HPDE6-E6E7 (cell line): Measurements from ENCODE around the gene IP6K1.
"Not testable (repeated sequence)": the region's sequence is repeated elsewhere in the genome, so short reads cannot be mapped to it uniquely, and the experiment has no call there.

ENCODE experiments used
- DNase-seq: peaks from one replicate; pipeline ENCODE4 v3.0.0; 2011; ENCODE audit warnings: missing footprints; ENCODE audit errors: extremely low spot score

The IP6K1 gene

GRCh38 chr3:49769286-49769915, 16.9 kb downstream of the IP6K1 start:
- DNase-seq, result no peak

GRCh38 chr3:49763981-49764380, 22.4 kb downstream of the IP6K1 start:
- DNase-seq, result no peak

DNA sequence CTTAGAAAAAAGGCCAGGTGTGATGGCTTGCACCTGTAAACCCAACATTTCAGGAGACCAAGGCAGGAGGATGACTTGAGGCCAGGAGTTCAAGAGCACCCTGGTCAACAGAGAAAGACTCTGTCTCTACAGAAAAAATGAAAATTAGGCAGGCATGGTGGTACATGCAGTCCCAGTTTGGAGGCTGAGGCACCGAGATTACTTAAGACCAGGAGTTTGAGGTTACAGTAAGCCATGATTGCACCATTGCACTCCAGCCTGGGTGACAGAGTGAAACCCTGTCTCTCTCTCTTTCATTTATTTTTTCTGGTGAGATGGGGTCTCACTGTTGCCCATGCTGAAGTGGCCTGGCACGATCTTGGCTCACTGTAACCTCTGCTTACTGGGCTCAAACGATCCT, 24.7 kb downstream of the IP6K1 start:
- DNase-seq, result no peak

DNA sequence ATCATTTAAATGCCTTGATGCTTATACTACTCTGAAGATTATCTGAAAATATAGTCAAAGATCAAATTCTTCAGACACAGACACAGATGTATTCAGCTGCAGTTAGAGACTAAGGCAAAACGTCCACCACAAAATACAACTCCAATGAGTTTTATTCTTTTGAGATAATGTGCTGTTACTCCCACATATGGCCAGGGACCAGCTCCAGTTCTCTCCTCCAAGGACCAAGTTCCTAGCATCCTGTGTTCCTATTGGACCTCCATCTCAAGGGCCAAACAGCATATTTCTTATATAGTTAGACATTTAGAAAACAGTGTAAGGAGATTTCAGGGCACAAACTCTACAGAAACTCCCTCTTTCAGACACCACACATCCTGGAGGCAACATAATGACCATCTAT, 27.1 kb downstream of the IP6K1 start:
- no peak for DNase-seq

DNA sequence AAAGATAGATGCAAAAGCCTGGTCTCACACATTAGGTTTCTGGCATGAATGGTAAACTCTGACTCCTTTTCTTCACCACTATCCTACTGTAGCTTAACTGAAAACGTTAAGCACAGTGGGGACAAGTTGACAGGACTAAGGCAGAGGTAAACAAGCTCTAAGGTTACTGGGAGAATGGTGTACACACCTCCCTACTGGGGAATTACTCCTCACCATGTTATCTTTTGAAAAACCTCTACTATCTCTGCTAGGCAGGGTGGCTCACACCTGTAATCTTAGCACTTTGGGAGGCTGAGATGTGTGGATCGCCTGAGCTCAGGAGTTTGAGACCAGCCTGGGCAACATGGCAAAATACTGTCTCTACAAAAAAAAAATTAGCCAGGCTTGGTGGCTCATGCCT, 29.1 kb downstream of the IP6K1 start:
- DNase-seq, result no peak

GRCh38 chr3:49756036-49756435, 30.3 kb downstream of the IP6K1 start:
- DNase-seq, result no peak

DNA sequence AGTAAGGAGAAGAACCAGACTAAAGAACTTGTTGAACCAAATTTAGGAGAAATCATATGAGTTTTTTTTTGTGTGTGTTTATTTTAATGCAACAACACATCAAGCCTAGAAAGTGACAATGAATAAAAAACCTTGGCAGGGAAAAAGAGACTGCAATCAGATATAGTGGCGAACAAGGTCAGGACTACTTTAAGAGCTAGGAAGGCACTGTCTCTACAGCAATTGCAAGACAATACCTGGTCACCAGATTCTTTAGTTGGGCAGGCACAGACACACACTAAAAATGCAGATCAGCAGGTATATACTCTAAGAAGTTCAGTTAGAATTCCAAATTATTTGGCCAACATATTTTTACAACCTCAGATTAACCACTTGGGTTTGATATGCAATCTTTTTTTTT, 31.8 kb downstream of the IP6K1 start:
- DNase-seq, result no peak

- no peak for DNase-seq
Observed at GRCh38 chr3:49751501-49751900, 34.8 kb downstream of the IP6K1 start.

GRCh38 chr3:49750056-49750455, 36.3 kb downstream of the IP6K1 start:
- DNase-seq, result no peak

DNA sequence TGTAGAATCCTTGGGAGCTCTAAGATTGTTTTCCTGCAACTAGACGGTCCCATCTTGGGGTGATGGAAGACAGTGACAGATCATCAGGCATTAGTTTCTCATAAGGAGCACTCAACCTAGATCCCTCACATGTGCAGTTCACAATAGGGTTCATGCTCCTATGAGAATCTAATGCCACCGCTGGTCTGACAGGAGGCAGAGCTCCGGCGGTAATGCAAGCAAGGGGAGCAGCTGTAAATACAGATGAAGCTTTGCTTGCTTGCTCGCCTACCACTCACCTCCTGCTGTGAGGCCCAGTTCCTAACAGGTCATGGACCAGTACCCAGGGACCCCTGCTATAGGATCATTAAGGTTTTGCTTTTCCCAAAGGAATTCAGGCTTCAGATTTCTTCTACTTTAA, 37.5 kb downstream of the IP6K1 start:
- DNase-seq, result not testable (repeated sequence)

DNA sequence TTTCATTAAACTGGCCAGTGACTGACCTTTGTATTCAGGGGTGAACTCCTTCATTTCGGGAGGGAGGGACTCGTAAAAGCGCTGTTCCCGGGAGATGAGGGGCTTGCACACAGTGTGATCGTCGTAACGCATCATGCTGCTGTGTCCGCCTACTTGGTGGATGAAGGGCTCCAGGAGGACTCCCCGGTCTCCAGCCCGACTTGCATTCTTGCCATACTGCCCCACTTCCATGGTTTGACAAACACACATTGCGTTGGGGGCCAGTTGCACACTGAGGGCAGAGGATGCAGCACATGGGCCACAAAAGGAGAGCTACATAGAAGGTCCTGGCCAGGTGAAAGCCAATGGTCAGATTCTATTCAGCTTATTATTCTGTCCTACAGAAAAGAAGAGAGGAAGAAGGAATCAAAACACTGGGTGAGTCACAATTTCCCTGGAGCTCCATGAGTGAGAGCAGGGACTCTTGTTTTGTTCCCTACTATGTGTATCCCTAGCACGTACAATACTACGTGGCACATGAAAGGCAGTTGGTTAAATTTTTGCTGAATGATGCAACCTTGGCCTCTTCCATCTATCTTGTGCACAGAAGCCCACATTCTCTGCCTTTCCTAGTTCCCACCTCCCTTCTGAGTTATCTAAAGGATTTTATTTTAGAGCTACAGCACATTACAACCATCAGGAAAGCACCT, 38.4 kb downstream of the IP6K1 start:
- DNase-seq, result no peak

DNA sequence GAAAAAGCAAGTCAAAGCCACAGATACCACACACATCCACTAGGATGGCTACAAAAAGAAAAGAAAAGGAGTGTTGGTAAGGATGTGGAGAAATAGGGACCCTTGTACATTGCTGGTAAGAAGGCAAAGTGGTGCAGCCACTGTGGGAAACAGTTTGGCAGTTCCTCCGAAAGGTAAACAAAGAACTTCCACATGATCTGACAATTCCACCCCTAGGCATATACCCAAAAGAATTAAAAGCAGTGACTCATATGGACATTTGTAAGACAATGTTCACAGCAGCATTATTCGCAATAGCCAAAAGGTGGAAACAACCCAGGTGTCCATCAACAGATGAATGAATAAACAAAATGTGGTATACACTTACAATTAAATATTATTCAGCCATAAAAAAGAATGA, 40.4 kb downstream of the IP6K1 start:
- no peak for DNase-seq

DNA sequence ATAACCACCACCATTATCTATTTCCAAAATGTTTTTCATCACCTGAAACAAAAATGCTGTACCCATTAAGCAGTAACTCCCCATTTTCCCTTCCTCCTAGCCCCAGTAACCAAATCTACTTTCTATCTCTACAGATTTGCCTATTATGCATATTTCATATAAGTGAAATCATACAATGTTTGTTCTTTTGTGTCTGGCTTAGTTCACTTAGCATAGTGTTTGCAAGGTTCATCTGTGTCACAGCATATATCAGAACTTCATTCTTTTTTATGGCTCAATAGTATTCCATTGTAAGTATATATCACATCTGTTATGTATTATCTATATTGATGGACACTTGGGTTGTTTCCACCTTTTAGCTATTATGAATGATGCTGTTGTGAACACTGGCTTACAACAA, 45.9 kb downstream of the IP6K1 start:
- no peak for DNase-seq

GRCh38 chr3:49738067-49738713, 48.2 kb downstream of the IP6K1 start:
- DNase-seq, result no peak

DNA sequence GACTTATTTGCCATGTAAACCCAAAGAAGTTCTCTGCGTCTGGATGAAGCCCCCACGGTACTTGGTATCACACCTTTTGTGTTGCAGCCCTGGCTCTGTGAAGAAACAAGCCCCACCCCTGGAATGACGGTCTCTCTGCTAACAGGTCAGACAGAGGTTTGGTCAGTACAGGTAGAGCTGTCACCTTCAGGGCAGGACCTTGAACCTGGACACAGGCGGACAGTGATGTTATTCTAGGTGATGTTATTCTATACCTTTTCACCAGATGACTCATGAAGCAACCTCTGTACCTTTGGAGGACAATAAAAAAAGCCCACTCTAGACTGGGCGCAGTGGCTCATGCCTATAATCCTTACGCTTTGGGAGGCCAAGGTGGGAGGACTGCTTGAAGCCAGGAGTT, 51.6 kb downstream of the IP6K1 start:
- no peak for DNase-seq

GRCh38 chr3:49733551-49733950, 52.8 kb downstream of the IP6K1 start:
- no peak for DNase-seq

GRCh38 chr3:49732597-49732996, 53.7 kb downstream of the IP6K1 start:
- DNase-seq, result no peak

DNA sequence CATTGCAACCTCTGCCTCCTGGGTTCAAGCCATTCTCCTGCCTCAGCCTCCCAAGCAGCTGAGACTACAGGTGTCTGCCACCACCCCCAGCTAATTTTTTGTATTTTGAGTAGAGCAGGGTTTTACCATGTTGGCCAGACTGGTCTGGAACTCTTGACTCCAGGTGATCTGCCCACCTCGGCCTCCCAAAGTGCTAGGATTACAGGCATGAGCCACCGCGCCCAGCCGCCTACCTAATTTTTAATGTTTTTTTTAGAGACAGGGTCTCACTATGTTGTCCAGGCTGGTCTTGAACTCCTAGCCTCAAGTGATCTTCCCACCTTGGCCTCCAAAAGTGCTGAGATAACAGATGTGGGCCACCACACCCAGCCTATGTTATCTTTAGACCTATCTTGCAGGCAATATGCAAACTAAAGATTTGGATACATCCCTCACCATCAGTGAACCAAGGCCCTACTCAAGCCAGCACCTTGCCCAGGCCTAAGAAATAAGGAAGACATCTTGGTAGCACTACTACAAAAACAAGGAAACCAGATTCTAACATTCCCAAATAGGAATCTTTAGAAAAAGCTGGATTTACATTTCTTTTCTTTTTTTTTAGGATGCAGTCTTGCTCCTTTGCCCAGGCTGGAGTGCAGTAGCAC, 56.3 kb downstream of the IP6K1 start:
- DNase-seq, result no peak

DNA sequence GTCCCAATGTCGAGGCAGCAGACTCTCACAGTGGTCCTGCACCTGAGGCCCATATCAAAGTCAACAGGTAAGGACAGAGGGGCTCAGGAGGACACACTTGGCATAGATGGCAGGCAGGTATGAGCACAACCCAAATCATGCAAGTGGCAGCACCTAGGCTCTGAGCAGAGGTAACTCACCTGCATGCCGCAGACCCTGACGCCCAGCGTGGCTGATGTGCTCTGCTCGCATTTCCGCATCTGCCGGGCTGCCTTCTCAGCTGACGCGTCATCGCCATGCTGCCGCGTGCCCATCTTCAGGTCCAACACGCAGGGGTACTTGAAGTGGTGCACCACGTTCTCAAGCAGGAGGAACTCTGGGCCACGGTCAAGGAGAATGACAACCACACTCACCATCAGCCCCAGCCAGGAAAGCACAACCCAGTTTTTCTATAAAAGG, 58.4 kb downstream of the IP6K1 start:
- DNase-seq, result no peak

DNA sequence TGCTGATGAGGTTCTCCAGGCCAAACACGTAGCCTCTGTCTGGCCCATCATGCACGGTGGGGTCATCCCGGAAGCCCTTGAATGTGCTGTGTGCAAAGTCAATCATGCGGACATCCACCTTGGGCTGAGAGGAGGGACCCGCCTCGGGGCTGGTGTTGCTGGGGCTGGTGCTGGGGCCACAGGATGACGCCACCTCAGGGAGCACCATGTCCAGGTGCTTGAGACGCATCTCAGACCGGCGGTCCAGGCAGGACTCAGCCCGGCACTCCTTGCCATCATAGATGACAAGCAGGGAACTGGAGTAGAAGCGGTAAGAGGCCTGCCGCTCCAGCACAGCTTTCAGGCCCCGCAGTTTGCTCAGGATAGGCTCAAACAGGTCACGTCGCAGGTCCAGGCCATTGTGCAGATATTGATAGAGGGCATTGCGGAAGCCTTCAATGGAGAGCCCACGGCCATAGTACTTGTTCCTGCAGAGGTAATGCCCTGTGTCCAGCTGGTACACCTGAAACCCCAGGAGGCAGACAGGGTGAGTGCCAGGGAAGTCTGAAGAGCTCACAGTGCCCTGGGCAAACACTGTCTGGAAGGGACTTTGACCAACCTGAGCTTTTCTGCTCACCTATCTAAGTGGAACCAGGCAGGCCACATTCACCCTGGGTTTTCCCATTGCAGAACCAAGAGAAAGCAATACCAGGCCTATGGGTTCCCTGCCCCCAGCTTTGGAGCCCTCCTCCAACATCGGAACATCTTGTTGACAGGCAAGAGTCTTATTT, 59.0 kb downstream of the IP6K1 start:
- no peak for DNase-seq

DNA sequence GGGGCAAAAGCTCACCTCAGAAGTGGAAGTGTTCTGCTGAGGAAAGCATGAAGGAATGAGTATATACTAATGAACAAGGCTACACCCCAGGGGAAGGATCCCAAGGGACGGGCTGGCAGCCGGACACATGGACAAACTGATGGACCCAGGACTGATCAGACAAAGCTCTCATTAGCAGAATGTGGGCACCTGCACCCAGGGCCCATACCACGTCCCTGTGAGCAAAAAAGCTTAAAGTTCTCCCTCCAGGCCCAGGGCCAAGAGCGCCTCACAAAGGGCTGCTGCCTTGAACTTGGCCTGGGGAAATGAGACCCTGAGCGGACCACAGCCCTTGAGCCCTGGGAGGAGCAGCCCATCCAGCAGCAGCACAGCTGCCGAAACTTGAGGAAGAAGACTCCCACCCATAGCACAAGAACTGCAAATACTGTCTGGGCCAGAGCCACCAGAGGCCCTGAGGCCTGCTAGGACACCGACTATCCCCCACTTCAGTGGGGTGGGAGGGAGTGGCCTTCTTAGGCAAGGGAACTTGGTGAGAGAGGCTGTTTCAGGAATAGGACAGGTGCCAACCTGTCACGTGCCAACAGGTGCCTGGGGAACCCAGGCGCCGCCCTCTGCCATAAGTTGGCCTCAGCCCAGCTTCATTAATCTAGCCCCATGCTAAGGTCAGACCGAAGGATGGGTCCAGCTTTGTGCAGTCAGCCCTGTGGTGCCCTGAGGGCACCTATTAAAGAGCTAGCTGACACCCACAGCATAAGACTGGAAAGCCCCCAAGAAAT, 60.2 kb downstream of the IP6K1 start:
- DNase-seq, result no peak
